IMR-90 (cell line): ENCODE measurements around the gene NUDT3.

Experiments used
- BHLHE40 ChIP-seq: fragments of 150-350 bp; IDR thresholded peaks from 2 replicates; pipeline ENCODE4 v1.6.1; 2016; ENCODE audit warnings: mild to moderate bottlenecking, low read depth, low read length
- CEBPB ChIP-seq: IDR thresholded peaks from 2 replicates; pipeline ENCODE4 v1.6.1; 2012; ENCODE audit warnings: low read depth, low read length, improper control_type of control experiment
- CHD1 ChIP-seq: IDR thresholded peaks from 2 replicates; pipeline ENCODE4 v1.6.1; 2012; ENCODE audit warnings: low read depth, low read length, improper control_type of control experiment
- CTCF ChIP-seq: conservative IDR thresholded peaks from 2 replicates; pipeline ENCODE4 v1.5.1; 2012; ENCODE audit warnings: mild to moderate bottlenecking, low read depth, low read length, improper control_type of control experiment
- MAFK ChIP-seq: IDR thresholded peaks from 2 replicates; pipeline ENCODE4 v1.6.1; 2012; ENCODE audit warnings: low read depth, low read length, improper control_type of control experiment
- MAZ ChIP-seq: IDR thresholded peaks from 2 replicates; pipeline ENCODE4 v1.6.1; 2012; ENCODE audit warnings: low read depth, mild to moderate bottlenecking, low read length, improper control_type of control experiment, moderate library complexity, borderline replicate concordance
- POLR2A ChIP-seq: IDR thresholded peaks from 2 replicates; pipeline ENCODE4 v1.6.1; 2012; ENCODE audit warnings: mild to moderate bottlenecking, low read depth, low read length
- RAD21 ChIP-seq: IDR thresholded peaks from 2 replicates; pipeline ENCODE4 v1.6.1; 2012; ENCODE audit warnings: low read length, improper control_type of control experiment
- RCOR1 ChIP-seq: IDR thresholded peaks from 2 replicates; pipeline ENCODE4 v1.6.1; 2012; ENCODE audit warnings: mild to moderate bottlenecking, low read length, improper control_type of control experiment; ENCODE audit not compliant: insufficient replicate concordance
- RFX5 ChIP-seq: IDR thresholded peaks from 2 replicates; pipeline ENCODE4 v1.8.0; 2012; ENCODE audit warnings: low read depth, mild to moderate bottlenecking, low read length, moderate library complexity
- TF ChIP-seq, protein P1 (sequence below): fragments of 150-350 bp; IDR thresholded peaks from 2 replicates; pipeline ENCODE4 v1.6.1; 2016; ENCODE audit warnings: low read depth, mild to moderate bottlenecking, low read length, moderate library complexity, borderline replicate concordance

- TF ChIP-seq CTCF: no peak
- no peak for TF ChIP-seq POLR2A
- no peak for TF ChIP-seq RAD21
- no peak for TF ChIP-seq RCOR1
- TF ChIP-seq, protein P1, sequence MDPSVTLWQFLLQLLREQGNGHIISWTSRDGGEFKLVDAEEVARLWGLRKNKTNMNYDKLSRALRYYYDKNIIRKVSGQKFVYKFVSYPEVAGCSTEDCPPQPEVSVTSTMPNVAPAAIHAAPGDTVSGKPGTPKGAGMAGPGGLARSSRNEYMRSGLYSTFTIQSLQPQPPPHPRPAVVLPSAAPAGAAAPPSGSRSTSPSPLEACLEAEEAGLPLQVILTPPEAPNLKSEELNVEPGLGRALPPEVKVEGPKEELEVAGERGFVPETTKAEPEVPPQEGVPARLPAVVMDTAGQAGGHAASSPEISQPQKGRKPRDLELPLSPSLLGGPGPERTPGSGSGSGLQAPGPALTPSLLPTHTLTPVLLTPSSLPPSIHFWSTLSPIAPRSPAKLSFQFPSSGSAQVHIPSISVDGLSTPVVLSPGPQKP: no peak
- no peak for TF ChIP-seq RFX5
- no peak for TF ChIP-seq CEBPB
- no peak for TF ChIP-seq BHLHE40
- no peak for TF ChIP-seq MAFK
- no peak for TF ChIP-seq CHD1
- no peak for TF ChIP-seq MAZ
Observed at GRCh38 chr6:34322732-34323131, 69.7 kb downstream of the NUDT3 start.
